Activated CD8-positive, alpha-beta memory T cell treated with anti-CD3 and anti-CD28 coated beads, Interleukin-2, amount 50 U/mL, for 1 hour (primary cell): ENCODE results near the gene RPTOR.

Experiments used
- DNase-seq: peaks from one replicate; pipeline ENCODE4 v3.0.0-alpha.2; 2020; ENCODE audit errors: extremely low read depth

RPTOR gene

DNA sequence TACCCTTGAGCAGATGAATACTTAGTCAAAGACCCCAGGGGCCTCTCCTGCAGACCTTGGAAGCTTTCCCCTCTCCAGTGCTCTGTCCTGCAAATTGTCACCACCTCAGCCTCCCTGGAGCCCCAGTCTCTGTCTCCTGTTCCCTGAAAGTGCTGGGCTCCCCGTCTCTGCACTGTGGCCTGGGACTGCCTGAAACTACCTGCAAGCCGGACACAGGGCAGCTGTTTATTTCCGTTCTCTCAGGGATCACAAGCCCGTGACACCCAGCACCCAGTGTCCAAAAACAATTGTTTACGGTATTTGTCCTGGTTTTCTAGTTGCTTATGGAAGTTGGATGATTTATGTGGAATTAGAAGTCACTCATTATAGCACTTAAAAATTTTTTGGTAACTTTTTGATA lies 365.4 kb downstream of the RPTOR start:
- no peak for DNase-seq

DNA sequence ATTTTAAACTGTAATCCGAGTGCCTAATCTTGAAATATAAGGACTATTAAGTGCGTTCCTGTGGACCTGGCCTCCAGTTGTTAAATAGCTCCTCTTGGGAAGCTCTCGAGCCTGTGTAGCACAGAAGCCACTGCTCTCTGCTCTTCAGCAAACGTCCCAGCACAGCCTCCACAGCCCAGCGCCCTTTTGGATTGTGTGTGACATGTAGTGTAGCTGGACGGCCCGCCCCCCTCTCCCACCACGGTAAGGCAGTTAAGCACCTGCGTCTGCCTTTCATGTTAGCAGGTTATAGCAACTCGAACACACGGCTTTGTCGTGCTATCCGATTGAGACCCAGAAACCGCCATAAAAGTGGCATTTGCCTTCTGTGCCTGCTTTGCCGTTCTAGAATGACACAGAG lies 367.8 kb downstream of the RPTOR start:
- DNase-seq, result no peak

DNA sequence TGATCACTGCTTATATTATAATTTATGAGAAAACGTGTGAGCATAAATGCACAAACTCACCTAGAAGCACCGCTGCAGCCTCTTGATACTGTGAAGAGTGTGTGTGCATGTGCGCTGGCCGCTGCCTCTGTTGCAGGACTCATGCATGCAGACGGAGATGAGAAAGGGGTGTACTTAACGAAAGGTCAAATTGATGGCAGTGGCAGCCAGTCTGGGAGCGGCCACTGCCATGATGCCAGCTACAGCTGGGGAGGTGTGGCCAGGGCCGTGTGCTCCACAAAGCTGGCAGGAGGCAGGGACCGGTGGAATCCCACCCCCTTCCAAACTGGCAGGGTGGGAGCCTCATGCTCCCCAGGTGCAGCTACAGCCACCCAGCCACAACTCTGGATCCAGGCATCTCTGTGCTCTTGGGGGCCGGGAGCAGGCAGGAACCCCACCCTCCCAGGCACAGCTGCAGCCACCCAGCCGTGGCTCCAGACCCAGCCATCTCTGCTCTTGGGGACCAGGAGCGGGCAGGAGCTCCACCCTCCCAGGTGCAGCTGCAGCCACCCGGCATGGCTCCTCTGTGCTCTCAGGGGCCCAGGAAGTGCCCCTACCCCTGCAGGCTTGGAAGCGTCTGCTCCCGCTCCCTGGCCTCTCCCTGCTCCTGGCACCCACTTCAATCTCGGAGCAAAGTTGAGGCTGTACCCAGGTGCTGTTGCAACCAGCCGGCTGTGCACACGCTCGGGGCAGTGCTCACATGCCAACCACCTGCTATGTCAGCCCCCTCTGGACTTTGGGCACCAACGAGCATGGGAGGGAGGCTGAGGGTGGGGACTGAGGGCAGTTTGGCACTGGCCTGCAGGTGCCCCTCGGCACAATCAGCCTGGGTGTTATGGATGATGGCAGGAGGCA lies 369.5 kb downstream of the RPTOR start:
- DNase-seq, result no peak

DNA sequence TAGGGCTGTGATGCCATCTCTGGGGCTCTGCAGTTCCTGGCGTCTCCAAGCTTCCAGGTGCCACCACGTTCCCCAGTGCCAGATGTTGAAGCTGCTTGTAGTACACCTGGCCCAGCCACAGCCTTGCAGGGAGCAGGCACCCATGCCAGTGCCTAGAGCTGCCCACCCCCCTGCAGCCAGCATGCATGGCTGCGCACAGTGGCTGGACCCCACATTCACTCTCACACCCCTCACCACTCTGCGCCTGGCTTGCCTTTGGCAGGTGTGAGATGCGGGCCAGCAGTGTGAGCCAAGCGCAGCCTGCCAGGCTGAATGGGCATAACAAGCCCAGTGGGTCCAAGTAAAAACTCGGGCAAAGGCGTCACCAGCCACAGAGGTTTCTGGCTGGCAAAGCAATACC lies 371.6 kb downstream of the RPTOR start:
- DNase-seq, result no peak

DNA sequence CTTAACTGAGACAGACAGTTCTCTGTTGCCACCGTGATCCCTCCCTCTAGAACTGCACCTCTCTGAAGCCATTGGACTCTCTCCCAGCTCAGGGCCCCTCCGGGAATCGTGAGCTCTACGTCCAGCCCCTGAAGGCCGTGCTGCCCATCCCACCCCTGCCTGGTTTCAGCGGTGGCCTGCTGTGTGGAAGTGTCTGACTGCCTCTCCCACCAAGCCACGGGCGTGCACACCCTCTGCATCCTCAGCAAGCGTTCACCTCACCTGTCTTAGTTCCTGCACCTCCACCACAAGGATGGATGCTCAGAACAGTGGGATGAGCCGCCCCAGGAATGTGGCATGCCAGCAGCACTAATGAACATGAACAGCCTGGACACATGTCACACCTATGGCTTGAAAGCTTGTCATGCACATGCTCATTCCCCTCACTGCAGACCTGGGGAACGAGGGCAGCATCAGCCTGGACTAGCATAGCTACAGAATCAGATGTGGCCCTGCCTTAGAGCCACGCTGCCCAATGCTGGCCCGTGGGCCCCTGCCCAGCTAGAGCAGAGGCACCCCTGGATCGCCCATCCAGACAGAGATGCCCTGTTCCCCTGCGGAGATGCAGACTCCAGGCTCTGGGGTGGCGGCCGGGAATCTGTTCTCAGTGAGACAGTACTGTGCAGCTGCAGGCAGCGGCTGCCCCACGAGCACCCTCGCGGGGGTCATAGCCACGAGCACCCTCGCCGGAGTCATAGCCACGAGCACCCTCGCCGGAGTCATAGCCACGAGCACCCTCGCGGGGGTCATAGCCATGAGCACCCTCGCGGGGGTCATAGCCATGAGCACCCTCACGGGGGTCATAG lies 373.3 kb downstream of the RPTOR start:
- DNase-seq, result no peak

DNA sequence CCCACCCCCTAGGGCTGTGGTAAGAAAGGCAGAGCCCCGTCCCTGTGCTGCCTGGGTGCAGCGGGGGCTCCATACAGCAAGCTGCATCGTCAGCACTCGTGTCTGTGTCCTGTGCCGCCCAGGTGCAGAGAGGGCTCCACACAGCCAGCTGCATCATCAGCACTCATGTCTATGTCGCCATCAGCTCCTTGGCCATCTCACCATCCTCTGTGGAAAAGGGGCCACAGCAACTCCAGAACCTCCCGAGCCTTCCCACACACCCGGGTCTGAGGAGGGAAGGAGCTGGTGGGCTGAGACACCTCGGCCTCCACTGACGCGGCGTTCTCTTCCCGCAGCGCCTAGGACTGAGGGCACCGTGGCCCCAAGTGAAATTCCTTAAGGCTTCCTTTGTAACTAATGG lies 374.1 kb downstream of the RPTOR start:
- no peak for DNase-seq

DNA sequence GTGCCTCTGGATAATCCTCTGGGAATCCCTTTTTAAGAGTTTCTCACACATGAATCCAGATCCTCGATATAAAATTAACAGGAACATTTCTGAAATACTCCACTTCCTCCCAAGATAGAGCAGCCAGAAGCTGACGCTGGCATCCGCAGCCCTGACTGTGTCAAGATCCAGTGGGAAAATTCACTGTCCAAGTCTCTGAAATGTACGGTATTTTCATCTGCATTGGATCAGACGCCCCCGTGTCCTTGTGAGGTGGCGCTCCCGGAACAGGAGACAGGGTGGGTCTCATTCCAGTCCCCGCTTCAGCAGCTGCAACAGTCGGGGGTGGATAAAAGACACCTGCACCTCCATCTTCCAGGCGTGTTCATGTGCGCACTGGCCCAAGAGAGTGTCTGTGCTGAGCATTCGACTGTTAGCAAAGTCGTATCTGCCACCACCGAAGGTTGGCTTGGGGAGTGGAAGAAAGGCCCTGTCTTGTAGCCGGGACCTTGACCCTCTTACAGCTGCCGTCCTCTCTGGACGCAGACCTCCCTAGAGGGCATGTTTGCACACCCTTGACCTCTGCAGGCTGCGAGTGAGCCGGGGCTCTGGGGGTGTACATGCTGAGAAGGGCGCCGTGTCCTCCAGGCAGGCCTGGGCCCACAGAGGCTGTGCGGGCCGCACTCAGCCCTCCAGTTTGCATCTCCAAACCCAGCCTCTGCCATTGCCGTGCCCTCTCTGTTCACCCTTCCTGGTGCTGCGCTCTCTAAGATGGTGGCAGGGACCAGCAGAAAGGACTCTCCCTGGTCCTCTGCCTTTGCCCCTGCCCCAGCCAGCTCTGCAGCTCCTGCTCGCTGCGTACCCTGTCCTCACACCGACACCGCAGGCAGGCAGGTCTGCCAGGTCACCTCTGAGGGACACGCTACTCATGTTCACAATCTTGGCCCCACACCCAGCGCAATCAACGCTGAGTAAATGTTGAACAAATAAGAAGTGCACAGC lies 375.0 kb downstream of the RPTOR start:
- no peak for DNase-seq

DNA sequence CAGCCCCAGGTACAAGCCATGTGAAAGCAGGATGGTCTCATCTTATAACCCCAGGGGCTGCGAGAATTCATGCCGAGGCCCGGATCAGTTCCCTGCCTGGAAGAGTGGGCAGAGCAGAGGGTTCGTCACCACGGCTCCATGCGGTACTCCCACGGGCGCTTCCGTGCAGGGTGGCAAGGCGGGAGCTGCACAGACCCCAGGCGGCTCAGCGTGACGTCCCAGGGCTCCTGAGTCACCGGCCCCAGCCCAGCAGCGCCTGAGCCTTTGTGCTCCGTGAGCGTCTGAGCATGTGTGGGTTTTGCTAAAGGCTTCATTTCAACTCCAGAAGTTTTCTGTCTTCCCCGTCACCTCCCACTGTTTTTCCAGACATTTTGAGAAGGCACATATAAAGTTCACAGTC lies 375.8 kb downstream of the RPTOR start:
- no peak for DNase-seq

DNA sequence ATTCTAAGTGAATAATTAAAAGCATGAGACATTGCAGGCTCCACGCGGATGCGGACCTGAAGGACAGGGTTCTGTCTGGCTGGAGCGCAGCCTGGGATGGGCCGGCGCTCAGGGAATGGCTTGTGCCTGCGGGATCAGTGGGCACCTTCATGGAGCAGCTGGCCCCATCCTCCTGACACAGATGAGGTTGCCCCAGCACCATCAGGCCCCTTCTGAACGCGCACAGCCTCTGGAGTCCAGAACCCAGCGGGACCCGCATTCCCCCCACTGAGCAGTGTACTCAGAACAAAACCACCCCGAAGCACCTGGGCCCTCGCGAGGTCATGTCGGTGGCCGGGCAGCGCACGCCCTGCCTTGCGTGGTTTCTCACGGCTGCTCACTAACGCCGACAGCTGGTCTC lies 376.5 kb downstream of the RPTOR start:
- no peak for DNase-seq

DNA sequence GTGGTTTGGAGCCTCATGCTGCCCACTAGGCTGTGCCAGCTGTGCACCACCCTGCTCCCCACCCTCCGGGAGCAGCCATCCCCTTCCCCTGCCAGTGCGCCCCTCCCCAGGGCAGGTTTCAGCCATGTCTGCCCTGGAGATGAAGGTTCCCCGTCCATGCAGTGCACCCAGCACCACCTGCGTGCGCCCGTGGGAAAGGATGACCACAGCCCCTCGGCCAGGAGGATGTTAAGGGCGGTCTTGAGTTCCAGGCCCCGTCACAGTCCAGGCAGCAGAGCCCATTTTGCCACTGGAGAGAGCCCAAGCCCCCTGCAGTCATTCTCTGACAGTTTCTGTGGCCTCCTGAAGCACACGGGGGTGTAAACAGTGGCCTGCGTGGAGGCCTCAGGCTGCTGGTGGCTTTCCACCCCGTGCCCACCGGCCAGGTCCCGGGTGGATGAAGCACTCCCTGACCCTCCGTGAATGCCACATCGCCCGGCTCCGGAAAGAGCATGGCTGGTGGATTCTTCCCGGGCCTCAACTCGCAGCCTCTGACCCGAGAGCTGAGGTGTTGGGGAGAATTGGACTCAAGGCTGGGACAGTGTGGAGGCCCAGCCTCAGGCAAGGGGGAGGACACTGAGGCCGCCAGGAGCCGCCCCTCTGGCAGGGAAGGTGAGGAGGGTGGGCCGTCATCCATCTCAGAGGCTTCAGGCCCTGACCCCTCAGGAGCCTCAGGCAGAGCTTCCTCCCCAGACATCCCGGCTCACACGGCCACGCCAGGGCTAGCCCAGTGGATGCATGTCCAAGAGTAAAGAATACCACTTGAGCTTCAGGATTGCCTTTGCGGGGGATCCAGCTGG lies 377.3 kb downstream of the RPTOR start:
- no peak for DNase-seq

DNA sequence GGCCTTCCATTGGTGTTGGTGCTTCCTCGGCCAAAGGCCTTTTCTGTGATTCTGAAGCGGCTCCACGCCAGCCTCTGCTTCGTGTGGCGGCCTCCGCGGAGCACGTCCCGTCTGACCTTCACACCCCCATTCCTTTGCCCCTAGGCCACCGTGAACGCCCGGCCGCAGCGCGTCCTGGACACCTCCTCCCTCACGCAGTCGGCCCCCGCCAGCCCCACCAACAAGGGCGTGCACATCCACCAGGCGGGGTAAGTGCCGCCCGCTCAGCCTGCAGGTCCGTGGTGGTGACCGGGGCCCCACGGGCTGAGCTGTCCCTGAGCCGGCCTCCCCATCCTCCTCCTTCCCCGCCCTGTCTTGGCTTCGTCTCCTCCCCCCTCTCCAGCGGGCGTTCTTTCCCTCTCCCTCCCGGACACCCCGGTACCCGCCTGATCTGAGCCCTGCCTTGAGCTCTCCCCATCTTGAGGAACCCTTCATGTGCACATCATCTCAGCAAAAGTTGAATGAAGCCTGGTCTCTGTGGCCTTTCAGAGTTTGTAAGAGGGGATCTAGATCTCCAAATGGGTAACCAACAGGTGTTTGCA lies 378.0 kb downstream of the RPTOR start:
- DNase-seq, result no peak

DNA sequence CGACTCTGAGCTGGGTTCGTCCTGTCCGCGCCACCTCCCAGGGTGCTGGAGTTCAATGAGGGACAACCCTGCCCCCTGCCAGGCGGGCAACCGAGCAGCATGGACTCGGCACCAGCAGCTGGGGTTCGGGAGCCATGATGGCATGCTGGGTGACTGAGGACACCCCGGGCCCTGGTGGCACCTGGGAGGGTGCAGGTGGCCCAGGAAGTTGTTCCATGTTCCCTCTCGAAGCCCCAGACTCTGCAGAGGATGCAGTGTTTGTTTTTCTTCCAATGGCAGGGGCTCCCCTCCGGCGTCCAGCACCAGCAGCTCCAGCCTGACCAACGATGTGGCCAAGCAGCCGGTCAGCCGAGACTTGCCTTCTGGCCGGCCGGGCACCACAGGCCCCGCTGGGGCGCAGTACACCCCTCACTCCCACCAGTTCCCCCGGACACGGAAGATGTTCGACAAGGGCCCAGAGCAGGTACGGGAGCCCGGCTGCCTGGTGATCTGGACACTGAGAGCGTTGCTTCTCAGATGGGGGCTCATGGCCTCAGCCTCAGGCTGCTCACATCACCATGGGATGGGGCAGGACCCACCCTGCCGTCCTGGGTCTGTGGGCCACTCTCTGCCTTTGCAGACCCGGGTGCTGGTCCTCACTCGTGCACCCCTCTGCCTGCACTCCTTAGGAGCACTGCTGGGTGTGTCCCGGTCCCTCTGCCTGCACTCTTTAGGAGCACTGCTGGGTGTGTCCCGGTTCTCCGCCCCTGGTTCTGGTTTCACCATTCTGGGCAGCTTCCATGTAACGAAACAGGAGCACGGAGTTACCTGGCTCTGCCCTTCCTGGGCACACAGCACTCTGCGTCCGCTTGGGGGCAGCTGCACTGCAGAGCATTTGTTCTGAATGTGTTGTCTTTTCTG lies 378.8 kb downstream of the RPTOR start:
- no peak for DNase-seq

DNA sequence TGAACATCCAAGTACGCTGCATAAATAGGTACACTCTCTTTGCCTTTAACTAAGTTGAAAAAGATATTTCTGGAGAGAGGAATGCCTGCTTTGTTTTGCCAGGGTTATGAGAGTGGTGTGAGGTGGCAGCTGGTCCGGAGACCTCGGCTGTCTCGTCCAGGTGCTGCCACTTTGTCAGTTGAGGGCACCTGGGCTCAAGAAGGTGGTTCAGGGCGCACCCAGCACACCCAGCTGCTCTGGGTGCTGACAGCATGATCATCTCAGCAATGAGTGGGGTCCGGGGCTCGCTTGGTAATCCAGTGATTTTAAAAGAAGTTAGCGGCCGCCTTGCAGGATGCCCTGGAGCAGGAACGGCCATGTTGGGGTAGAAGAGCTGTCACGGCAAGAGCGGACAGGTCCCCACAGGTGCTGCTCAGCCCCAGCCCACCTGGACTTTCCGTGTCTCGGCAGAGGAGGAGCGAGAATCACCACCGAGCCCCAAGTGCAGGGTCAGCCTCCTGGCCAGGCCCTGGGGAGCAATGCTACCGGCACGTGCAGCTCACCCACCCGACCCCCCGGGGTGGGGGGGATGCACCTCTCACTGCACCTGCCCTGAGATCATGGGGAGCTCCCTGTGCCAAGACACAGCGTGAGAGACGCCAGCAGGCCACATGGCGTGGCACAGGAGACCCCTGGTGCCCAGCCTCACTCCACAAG lies 379.6 kb downstream of the RPTOR start:
- DNase-seq, result no peak

DNA sequence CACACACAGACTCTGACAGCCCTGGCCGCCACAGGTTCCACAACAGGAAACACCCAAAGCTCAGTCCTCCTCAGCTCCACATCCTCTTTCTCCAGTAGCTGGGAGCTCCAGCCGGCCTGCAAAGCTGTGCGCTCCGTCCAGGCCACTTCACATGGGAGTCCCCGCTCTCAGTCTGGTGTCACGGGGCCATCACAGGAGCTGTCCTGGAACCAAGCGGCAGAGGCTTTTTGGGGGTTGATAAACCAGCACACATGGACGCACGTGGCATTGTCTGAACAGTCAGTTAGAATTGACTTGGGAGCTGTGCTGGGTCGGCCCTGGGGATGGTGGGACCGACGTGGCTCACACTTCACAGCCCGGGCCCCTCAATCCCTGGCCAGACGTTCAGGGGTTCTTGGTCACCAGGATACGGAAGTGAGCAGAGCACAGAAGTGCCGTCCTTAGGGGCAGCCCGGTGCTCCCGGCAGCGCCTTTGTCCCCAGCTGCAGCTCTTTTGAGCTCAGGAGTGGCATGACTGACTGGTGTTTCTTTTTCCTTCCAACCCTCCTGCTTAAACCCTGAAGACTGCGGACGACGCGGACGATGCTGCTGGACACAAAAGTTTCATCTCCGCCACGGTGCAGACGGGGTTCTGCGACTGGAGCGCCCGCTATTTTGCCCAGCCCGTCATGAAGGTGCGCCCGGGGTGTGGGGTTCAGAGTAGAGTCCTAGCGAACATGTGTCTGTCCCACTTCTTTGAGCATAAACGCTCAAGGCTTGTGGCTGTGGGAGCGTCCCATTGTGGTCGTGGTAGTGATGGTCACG lies 380.4 kb downstream of the RPTOR start:
- DNase-seq, result no peak

DNA sequence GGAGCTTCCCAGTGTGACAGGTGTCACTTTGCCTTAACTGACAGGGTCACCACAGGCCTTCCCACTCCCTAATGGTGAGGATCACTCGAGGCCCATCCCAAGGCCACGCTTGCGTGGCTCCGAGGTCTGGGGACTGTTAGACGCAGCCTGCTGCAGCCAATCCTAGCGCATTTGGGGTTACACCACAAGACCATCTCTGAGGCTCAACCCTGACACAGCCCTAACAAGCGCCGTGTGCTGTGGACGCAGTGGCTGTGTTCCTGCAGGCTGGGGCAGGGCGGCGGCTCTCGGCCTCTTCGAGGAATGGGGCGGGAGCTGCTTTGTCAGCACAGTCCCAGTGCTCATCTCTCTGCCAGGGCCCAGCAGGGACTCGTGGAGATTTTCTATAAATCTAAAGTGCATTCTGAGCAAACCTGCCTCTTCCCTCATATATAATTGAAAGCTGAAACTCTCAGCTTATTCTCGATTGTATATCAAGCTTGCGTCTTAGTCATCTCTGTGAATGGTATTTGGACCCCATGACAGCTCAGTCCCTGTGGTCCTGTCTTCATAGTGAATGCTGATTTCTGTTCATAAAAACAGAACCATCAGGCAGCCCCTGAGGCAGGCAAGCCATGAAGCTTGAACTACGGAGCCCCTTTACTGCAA lies 381.2 kb downstream of the RPTOR start:
- no peak for DNase-seq

DNA sequence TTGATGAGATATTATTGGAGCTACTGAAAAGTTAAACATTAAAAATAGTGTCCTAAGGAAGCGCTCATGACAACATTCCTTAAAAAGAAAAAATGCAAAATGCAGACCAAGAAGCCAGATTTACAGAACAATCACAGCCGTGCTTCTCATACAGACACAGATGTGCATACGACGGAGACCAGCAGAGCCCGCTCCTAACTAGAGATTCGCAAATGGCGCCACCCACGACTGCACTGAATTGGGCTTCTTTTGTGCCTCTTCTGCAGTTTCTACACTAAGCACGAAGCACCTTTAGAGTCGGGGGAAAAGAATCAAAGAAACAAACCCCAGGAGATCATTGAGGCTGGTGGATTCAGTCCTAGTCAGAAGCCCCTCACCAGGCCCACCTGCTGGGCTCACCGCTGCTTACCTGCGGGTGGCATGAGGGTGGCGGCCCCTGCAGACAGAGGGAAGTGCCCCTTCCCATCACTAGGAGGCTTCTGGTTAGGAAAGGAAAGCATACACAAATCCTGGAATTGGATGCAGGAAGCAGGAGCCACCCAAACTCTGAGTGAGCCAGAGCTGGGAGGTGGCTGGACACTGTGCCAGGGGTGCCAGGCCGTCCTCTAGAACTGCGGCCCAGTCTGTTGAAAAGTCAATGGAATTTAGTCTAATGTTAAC lies 382.1 kb downstream of the RPTOR start:
- DNase-seq, result no peak

DNA sequence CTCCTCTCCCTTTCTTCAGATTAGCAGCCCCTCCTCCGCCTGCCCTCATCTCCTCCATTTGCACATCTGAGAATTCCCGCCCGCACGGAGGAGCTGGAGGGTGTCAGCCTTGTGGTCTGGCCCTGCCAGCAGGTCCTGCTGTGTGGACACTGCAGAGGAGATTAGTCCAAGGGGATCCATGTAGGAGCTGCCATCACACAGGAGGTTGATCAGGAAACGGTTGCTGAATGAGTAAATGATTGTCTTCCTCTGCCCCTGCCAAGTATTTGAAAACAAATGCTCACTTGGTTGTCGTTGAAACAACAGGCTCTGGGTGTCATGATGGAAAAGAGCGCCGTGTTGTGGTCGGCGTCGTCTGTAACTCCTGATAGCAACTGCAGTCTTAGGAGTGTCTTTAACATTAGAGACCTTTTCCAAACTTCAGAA lies 383.2 kb downstream of the RPTOR start:
- no peak for DNase-seq
